GM21528 (cell line): ENCODE results near the gene CPNE4.
A peak's percentile ranks its signal among the peaks of the same experiment; 100 is the strongest.

Experiments used
- ATAC-seq: cut with Tn5 transposase; IDR thresholded peaks from one replicate; pipeline ENCODE4 v1.9.1; 2021; ENCODE audit warnings: mild to moderate bottlenecking, moderate library complexity; ENCODE audit not compliant: unreplicated experiment, low FRiP score

The CPNE4 gene

DNA sequence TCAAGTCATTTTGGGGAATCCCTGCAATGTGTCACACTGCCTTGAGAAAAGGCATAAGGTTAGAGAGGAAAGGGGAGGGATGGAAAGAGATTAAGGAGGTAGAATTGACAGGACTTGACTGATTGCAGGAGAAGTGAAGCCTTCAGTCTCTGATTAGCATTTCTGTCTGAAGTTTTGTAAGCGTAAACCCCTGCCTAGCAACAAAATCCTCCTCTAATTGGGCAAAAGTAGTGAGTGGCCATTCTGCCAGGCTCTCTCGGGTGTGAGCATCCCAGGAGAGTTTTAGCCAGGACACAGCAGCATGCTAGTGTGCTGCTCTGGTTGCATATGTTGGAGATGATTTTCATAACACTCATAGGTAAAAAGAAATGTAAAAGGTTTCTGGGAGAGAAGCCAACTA lies 415.0 kb downstream of the CPNE4 start:
- ATAC-seq, result no peak

DNA sequence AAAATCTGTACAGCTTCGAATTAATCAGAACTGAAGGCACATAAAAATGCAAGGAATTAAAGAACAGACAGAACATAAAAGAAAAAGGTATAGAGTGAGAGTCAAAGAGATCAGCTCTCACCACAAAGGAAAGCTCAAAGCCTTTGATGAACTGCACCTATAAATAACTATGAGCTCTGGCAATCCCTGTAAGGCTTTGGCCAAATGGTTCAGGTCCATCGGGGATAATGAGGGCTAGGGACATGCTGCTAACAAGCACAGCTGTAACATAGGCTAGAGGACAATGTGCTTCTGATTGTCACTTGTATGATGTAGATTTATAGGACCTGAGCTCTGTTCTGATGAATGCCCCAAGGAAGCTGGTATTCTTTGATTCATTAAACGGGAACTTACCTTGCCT lies 418.1 kb downstream of the CPNE4 start:
- ATAC-seq, result no peak

DNA sequence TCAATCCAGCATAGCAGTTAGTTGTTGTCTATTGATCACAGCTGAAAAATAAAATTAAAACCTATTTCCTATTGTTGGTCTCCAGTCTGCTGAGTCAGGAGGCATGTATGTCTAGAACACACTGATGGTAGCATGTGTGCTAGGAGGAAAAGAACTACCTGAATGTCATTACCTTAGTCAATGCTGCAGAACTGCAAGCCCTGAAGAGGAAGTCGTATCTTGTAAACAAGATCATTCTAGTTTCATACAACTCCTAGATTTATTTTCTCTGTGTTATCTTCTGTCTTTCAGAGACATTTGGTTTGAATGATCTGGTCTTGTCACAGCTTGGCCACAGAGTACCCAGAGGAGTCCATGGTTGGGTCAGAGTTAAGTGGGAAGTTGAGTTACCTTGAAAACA lies 422.1 kb downstream of the CPNE4 start:
- no peak for ATAC-seq

DNA sequence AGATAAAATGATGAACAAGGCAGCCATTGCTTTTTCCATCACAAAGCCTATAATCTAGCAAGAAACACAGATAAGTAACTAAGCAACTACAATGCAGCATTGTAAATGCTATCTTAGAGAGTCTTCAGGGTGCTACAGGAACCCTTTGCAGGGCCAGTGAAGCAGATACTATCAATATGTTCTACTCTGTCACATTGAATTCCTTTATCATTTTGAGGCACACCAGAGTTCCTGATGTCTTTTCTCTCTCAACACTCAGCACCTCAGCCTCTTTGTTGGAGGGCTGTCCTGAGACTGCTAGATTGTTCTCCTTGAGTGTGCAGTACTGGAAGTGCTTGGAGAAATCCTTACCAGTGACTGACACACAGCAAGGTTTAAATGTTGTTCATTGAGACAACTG lies 424.6 kb downstream of the CPNE4 start:
- ATAC-seq, result no peak

DNA sequence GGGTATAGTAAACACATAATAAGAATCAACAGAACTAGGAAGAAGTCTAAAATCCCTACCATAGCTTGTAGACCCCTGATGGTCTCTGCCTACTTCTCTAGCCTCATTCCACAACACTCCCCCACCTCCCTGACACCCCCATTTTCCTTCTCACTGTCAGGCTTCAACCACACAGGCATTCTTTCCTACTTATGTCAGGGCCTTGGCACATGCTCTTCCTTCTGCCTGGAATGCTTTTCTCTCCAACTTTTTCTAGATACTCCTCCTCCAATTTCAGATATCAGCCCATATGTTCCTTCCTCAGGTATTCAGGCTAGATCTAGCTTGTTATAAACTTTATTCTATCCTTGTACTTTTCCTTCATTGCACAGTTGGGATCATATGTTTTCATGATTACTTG lies 426.1 kb downstream of the CPNE4 start:
- ATAC-seq, result no peak

DNA sequence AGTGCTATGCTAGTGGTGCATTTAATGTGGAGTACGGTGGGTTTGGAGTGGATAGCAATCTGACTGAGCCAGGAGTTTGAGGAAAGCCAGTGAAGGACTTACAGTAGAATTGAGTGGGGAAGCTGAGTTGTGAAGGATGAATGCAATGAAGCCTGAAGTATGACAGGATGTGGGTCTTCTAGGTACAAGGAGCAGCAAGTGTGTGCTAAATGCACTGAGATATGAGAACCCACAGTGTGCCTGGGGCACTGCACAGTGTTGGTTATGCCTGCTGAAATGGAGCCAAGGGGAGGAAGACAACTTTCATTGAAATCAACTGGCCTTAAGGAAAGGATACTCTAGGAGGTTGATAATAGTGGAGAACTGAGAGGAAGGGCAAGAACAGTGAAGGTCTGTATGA lies 426.5 kb downstream of the CPNE4 start:
- ATAC-seq, result no peak

DNA sequence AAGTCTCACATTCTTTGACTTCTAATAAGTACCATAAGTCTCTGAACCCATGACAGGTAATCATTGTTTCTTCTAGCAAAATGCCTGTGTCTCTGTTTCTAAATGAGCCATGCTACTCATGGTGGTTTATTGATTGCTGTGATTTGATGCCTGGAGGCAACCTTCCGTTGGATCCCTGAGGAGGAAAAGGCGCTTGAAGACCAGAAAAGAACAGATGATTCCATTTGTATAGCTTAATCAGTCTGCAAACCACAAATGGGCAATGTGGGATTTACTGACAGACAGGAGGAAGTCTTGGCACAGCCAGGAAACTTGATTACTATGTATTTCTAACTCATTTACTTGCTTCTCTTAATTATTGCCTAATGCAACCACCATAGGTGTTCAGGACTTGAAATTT lies 428.9 kb downstream of the CPNE4 start:
- ATAC-seq, result no peak

DNA sequence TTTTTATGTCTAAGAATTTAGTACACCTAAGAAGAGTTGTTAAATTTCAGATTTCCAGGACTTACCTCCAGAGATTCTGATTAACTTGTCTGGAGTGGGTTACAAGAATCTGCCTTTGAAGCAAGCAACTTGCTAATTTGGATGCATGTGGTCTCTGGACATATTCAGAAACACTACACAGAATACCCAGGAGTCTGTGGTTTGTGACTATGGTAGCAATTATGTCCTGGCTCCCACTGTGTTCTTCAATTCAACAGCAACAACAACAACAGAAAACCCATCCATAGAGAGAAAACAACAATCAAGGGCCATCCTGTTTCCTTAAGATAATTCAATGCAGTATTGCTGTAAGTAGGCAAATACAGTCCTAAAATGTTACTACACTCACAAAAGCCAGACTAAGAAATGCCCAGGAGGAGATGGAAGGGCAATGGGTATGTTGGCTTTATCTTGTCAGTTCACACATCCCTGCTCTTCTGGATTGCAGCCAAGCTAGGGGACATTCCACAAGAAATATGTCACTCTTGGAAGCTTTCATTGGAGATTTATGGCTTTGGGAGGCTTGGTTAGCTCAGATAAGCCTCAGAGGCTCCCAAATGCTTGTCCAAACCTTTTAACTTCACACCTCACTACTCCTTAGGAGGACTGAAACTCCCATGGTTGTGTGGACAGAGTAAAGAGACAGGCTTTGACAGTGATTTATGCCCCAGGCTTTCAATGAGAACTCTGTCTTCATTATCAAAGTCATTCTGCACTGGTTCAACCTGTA lies 432.6 kb downstream of the CPNE4 start:
- ATAC-seq, result no peak

DNA sequence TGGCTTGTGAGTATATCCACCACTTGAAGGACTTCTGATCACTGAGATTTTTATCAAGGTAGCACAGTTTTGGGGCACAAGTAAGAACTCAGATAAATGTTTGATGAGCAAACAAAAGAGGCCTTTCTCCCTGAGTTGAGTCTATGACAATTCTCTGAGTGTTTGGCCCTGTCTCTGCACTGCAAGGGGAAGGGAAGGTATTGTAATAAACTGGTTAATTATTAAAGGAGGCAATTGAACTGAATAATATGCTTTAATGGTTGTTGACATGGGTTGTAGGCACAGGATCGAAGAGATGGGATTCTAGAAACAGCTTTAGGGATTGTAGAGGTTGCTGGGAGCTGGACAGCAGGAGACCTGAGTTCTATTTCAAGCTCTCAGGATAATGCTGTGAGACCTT lies 437.0 kb downstream of the CPNE4 start:
- no peak for ATAC-seq

DNA sequence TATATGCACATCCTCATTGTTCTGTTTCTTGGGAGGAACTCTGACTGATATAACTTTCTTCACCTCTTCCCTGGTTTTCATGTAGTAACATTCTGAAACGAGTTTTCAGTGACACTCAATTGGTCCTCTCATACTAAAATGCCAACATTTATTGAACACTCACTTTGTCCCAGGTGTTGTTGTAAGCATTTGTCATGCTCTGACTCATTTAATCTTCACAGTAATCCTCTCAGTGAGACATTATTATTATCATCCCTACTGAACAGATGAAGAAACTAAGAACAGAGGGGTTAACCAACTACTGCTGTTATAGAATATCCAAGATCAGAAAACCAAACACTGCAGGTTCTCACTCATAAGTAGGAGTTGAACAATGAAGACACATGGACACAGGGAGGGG lies 437.9 kb downstream of the CPNE4 start:
- no peak for ATAC-seq

DNA sequence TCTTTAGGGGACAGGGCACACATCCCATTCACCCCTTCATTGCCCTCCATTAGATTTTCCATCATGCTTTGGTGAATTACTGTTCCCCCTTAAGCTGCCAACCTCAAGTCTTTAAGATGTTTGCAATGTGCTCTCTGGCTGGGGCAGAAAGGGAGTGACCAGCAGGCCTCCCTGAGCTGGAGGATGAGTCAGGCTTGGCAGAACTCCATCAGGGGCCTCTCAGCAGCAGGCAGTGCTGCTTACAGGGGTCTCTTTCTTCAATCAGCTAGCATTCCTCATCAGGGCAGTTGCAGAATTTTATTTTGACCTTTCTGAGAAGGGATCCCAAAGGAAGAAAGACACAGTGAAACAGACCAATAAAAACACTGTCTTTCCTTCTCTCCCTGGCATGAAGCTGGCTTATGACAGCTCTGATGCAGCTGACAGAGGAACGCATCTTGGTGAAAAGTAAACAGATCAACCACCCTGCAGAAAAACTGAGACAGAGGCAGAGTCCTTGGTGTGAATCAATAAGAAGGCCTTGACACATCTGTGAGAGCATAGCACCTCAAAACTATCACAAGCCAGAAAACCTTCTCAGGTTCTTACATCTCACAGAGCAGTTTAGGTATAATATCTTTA lies 443.3 kb downstream of the CPNE4 start:
- no peak for ATAC-seq

DNA sequence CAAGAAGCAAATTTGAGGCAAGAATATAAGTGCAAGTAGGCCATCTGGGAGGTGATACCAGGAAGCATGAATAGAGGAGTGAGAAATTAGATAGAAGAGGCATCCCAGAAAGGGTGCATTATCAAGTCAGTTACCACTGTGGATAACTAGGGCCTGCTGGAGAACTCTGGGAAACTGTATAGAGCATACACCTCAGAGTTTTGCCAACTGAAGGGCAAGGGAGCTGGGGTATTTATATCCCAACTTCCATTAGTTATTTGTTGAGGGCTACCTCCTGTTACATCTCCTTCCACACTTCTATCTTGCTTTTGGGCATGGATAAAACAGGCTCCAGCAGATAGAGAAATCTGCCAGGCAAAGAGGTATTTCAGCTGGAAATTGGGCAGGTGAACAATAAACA lies 448.5 kb downstream of the CPNE4 start:
- ATAC-seq, result no peak

DNA sequence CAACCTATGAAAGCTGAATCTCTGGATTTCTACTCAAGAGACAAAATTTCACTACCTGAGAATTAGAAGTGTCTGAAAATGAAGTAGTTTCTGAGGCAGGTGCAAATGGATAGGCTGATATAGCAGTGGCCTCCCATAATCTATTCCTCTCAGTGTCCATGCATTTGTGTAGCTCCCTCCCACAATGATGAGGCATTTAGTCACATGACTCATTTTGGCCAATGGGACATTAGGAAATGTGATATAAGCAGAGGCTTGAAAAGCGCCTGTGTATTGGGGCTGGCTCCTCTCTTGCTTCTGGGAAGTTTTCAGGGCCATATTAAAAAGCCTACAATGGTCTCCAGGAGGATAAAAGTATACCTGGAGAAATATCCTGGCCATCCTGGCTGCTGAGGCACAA lies 452.4 kb downstream of the CPNE4 start:
- ATAC-seq, result no peak

DNA sequence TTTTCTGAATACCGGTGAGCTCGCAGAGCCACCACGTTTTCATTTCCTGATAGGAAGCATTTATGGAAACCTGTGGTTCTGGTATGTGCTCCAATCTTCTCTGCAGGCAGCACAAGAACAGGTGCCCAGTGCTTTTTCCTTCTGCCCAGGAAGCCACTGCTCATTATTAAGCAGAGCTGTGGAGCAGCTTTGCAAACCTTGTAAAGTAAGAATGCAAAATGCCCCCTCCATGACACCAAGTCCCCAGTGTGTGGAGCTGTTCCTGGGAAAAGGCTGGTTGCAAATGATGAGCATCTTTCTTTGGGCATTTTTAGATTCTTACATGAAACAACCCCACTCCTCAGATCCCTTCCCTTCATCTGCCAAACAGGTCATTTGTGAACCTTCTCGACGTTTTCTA lies 466.4 kb downstream of the CPNE4 start:
- no peak for ATAC-seq

DNA sequence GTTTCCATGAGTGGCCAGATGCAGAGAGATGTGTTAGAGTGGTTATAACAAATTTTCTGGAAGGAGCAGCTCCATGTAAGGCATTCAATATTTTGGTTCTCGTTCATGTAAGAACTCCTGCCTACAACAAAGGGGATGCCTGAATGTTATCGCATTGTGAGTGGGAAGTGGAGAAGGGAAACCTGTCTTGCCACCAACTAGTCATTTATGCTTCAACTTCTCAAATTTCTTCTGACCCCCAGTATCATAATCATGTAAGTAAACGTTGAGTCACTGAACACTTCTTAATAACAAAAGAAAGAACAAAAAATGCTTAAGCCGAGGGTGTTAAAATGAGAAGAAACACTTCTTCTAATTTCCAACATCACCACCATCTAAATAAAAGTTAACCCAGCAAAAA lies 470.0 kb downstream of the CPNE4 start:
- no peak for ATAC-seq

DNA sequence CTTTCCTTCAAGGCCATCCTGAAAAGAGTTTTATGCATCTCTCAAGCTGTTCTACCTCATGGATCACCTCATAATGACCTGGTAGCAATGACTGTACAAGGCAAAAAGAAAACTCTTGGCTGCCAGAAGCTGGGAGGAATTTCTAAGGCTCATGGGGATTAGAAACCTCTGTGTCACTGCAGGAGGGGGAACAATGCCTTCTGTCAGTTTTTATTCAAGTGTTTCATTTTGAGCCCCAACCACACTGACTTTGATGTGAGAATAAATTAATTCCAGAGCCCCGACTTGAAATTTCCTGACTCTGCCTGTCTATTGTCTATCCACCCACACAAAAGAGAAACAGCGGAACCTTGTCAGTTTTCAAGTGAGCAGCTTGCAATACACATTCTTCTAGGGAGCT lies 473.3 kb downstream of the CPNE4 start:
- no peak for ATAC-seq

DNA sequence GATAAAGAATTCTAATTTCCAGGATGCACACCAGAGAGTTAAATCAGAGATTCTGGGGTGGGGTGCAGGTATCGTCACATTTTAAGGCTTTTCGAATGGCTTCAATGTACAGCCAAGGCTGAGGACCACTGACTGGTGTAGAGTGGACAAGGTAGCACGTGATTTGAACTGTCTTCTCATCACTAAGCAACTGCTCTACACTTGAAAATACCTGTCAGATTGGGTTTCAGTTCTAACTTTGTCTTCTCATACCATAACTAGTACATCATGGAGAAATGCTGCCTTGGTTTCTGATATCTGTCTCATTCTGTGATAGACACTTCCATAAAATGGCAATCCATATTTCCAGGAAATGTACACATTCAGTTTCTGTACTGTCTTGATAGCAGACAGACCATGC lies 474.0 kb downstream of the CPNE4 start:
- no peak for ATAC-seq

DNA sequence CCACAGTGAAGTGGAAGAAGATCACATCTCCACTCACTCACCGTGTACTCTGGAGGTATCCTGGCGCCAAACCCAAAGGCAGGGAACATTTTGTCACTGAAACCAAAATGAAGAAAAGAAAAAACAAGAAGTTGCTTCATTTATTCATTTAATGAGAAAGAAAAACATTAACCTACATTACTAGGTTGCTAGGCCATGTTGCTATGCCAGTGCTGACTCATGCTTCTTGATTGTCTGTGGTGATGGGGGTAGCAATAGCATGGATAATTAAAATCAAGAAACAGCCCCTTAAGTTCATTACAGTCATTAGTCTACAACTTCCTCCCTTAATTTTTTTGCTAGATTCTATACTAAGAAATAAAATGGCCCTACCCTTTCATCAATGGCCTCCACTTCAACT lies 479.4 kb downstream of the CPNE4 start:
- ATAC-seq, result no peak

DNA sequence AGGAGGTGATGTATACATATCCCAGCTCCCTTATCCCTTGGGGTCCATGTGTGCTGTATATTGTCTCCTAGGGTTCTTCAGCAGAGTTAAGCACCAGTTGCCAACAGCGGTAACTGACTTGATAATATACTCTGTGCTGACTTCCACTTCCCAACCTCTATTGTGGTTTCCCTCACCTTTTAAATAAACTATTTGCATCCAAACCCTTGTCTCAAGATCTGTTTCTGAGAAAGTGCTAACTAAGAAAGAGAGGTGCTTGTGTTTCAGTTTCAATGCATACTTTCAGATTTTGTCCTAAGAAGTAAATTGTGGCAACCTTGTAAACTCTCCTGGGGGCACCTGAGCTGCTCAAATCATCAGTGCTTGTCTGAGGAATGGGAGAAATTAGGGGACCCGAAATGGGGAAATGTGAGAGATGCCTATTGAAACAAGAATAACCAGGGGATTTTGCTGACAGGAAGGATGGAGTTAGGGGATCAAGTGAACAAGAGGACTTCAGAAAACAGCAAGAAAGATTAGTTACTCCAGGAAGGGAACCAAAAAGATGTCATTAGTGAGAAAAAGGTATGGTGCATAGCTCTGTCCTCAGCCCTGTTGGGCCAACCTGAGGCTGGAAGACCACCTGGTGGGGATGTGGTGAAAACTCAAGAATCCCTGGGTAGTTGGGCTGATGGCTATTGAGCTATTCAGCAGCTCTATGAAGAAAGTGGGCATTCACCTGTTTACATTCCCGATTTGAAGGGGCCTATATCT lies 481.1 kb downstream of the CPNE4 start:
- peak; percentile 99 for ATAC-seq

DNA sequence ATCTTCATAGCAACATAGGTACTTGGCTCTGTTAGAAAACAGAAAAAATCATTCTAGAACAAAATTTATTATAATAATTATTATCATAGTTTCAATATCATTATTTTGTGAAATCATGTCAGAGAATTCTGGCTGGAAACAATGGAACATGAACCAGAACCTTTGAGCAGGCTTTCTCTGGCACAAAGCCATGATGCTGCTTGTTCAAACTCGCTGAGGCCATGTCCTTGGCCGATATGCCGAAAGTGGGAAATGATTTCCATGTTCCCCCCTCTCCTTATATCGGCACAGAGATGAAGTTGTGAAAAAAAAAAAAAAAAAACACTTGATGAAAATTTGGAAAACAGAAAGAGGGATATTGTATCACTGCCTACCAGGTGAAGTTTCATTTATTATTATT lies 483.1 kb downstream of the CPNE4 start:
- no peak for ATAC-seq

DNA sequence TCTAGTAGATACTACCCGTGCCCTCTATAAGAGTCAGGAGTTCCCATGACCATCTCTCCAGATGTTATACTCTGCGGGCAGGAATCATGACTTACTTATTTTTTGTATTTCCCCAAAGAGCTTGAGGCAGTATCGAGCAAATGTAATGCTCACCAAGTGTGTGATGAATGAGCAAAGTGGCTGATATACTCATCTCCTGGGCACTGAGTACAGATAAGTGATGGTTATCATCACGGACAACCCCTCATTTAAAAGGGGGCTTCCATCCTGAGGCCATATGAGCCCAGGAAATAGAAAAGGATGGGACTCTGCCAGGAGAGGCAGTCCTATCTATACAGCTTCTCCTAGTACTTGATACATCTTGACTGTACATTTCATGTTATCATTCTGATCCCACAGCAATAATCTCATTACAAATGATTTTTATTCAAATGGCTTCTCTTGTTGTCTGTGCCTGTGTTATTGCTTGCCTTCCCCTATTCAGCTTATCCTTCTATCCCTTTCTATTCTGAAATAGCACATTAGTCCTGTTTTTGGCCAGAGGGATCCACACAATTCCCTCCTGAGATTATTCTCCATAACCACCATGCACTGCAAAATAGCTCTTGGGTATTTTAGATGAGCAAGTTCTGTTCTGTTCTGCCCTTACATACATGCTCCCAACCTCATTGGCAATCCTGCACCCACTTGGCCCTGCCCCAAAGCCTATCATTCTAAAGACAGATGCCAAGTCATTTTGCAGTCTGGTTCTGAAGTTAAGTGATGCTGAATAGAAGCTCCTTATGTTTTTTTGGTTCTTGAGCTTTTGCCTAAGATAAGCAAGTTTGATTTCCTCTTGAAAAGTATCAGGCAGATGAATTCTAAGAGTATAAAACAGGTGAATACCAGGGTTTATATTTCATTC lies 484.0 kb downstream of the CPNE4 start:
- ATAC-seq, result no peak
